ENCODE measurements around the gene ST6GALNAC1.

GRCh38 chr17:76650504-76650903 lies 6.9 kb upstream of the ST6GALNAC1 start:
- no peak for TF ChIP-seq CTCF (IDR thresholded peaks at IDR 0.05)
- TF ChIP-seq POLR2A (IDR thresholded peaks at IDR 0.05): no peak

Data from ovary (tissue), 3 donors.